Endothelial cell (in vitro differentiated cells): Measurements from ENCODE around the gene KAT5. TPM values are rescaled to one million over a fixed set of nuclear protein-coding genes. Genes with fewer than 3 reads are reported as not detected.
A peak's percentile ranks its signal among the peaks of the same experiment; 100 is the strongest.

Experiments
- DNase-seq: peaks from one replicate; pipeline ENCODE4 v3.0.0; 2021; ENCODE audit warnings: low spot score
- H3K27ac Mint-ChIP-seq: one replicate; pipeline ENCODE4 v1.8.0; 2021; ENCODE audit warnings: mixed read lengths, inconsistent platforms; ENCODE audit not compliant: unreplicated experiment
- H3K27me3 Mint-ChIP-seq: one replicate; pipeline ENCODE4 v1.8.0; 2021; ENCODE audit warnings: mild to moderate bottlenecking, moderate library complexity, mixed read lengths, inconsistent platforms; ENCODE audit not compliant: unreplicated experiment
- H3K36me3 Mint-ChIP-seq: one replicate; pipeline ENCODE4 v1.8.0; 2021; ENCODE audit warnings: mild to moderate bottlenecking, low read depth, mixed read lengths, inconsistent platforms; ENCODE audit not compliant: unreplicated experiment
- H3K4me1 Mint-ChIP-seq: one replicate; pipeline ENCODE4 v1.8.0; 2021; ENCODE audit warnings: mild to moderate bottlenecking, mixed read lengths, inconsistent platforms; ENCODE audit not compliant: unreplicated experiment
- H3K4me3 Mint-ChIP-seq: one replicate; pipeline ENCODE4 v1.8.0; 2021; ENCODE audit warnings: mild to moderate bottlenecking, mixed read lengths, inconsistent platforms; ENCODE audit not compliant: unreplicated experiment
- H3K9me3 Mint-ChIP-seq: one replicate; pipeline ENCODE4 v1.8.0; 2021; ENCODE audit warnings: mixed read lengths, inconsistent platforms; ENCODE audit not compliant: unreplicated experiment
- CTCF ChIP-seq: fragments of 200-600 bp; sonication (generic); IDR thresholded peaks from one replicate; pipeline ENCODE4 v1.5.0; 2021; ENCODE audit warnings: antibody characterized with exemption; ENCODE audit not compliant: unreplicated experiment
- total RNA-seq: library from RNA; stranded (reverse); fragmentation: NEBNext Ultra II Directional; extraction: Animal tissue kit (Norgen Biotek cat#: 25700); gene quantifications from one replicate; pipeline ENCODE4 v1.2.1, GENCODE V29; 2021; ENCODE audit not compliant: unreplicated experiment

KAT5 gene
- total RNA-seq, 1 donor from 2014 or later = 28.2 TPM

GRCh38 chr11:65695459-65696241 lies 16.4 kb upstream of the KAT5 start:
- Mint-ChIP-seq H3K4me1 (peaks cover 17% of the 10 kb centered on the region), H3K27ac (no peak overlapping the region), H3K9me3 (no peaks in the 10 kb centered on the region), H3K4me3 (no peak overlapping the region), H3K36me3 (peaks cover 3% of the 10 kb centered on the region), H3K27me3 (peaks cover 6% of the 10 kb centered on the region)
- no peak for DNase-seq
- no peak for TF ChIP-seq CTCF

- Mint-ChIP-seq H3K27me3 (peaks cover 6% of the 10 kb centered on the region), H3K4me1 (peaks cover 17% of the 10 kb centered on the region), H3K4me3 (no peak overlapping the region), H3K27ac (no peak overlapping the region), H3K36me3 (peaks cover 3% of the 10 kb centered on the region), H3K9me3 (no peaks in the 10 kb centered on the region)
- no peak for DNase-seq
- TF ChIP-seq CTCF = no peak
Measured at GRCh38 chr11:65696802-65697552, 15.1 kb upstream of the KAT5 start.

- Mint-ChIP-seq H3K36me3 (peaks cover 3% of the 10 kb centered on the region), H3K27me3 (peaks cover 6% of the 10 kb centered on the region), H3K27ac (peak overlapping the region; percentile 55), H3K9me3 (no peaks in the 10 kb centered on the region), H3K4me1 (peaks cover 11% of the 10 kb centered on the region), H3K4me3 (peak overlapping the region; percentile 72)
- no peak for TF ChIP-seq CTCF
- no peak for DNase-seq
Measured at GRCh38 chr11:65698205-65698604, 13.8 kb upstream of the KAT5 start.

GRCh38 chr11:65699306-65699705 lies 12.7 kb upstream of the KAT5 start:
- Mint-ChIP-seq H3K4me3 (no peak overlapping the region), H3K27ac (no peak overlapping the region), H3K27me3 (peaks cover 7% of the 10 kb centered on the region), H3K36me3 (peaks cover 3% of the 10 kb centered on the region), H3K9me3 (no peaks in the 10 kb centered on the region), H3K4me1 (peaks cover 7% of the 10 kb centered on the region)
- no peak for TF ChIP-seq CTCF
- DNase-seq = no peak

GRCh38 chr11:65700399-65700798 lies 11.7 kb upstream of the KAT5 start:
- TF ChIP-seq CTCF = no peak
- Mint-ChIP-seq H3K9me3 (no peaks in the 10 kb centered on the region), H3K36me3 (peaks cover 3% of the 10 kb centered on the region), H3K4me1 (peaks cover 7% of the 10 kb centered on the region), H3K27me3 (peaks cover 8% of the 10 kb centered on the region), H3K4me3 (no peak overlapping the region), H3K27ac (no peak overlapping the region)
- no peak for DNase-seq
